Brain microvascular endothelial cell (primary cell): Measurements from ENCODE around the gene ADAMTSL2.

ENCODE experiments used
- DNase-seq: peaks from one replicate; pipeline ENCODE4 v3.0.0-alpha.2; 2020
- H3K27ac ChIP-seq: fragments of 250-450 bp; sonication (Bioruptor Pico); 2 replicates; pipeline ENCODE4 v1.5.1; 2020; ENCODE audit warnings: mild to moderate bottlenecking, moderate library complexity
- H3K27me3 ChIP-seq: fragments of 250-450 bp; sonication (Bioruptor Pico); replicated peaks from 2 replicates; pipeline ENCODE4 v1.5.1; 2020; ENCODE audit warnings: mild to moderate bottlenecking
- H3K36me3 ChIP-seq: fragments of 250-450 bp; sonication (Bioruptor Pico); replicated peaks from 2 replicates; pipeline ENCODE4 v1.5.1; 2020; ENCODE audit warnings: mild to moderate bottlenecking
- H3K4me3 ChIP-seq: 2 replicates; pipeline ENCODE4 v1.5.1; 2011; ENCODE audit warnings: low read depth, mild to moderate bottlenecking, control low read depth, low read length, moderate library complexity
- in situ Hi-C: cut with HindIII; loops from 2 replicates; pipeline ENCODE4 v1.10.0; 2017; ENCODE audit warnings: low sequenced_read_pairs, low pct_ligation_motif_present
- TF ChIP-seq, protein P1 (sequence below): IDR thresholded peaks from 2 replicates; pipeline ENCODE4 v1.5.1; 2011; ENCODE audit warnings: low read depth, mild to moderate bottlenecking, moderate library complexity, low read length, control low read depth, inconsistent platforms; ENCODE audit errors: missing control alignments

Gene ADAMTSL2

DNA sequence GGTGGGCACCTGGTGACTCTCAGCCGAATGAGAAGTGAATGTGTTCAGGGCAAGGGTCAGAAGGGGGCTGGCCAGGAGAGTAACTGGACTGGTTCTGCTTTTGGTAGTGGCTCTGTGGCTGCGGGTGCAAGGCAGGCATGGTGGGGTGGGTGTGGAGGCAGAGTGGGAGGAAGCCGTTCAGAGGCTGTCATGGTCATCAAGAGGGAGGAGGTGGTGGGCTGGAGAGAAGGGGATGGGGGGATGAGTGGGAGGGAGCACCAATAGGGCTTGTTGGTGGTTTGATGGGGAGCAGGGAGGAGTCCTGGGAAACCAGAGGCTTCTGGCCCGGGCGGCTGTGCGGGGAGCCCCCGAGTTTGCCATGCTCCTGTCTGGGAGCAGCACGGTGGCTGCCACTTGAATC is 61.4 kb downstream of the ADAMTSL2 start:
- TF ChIP-seq, protein P1, sequence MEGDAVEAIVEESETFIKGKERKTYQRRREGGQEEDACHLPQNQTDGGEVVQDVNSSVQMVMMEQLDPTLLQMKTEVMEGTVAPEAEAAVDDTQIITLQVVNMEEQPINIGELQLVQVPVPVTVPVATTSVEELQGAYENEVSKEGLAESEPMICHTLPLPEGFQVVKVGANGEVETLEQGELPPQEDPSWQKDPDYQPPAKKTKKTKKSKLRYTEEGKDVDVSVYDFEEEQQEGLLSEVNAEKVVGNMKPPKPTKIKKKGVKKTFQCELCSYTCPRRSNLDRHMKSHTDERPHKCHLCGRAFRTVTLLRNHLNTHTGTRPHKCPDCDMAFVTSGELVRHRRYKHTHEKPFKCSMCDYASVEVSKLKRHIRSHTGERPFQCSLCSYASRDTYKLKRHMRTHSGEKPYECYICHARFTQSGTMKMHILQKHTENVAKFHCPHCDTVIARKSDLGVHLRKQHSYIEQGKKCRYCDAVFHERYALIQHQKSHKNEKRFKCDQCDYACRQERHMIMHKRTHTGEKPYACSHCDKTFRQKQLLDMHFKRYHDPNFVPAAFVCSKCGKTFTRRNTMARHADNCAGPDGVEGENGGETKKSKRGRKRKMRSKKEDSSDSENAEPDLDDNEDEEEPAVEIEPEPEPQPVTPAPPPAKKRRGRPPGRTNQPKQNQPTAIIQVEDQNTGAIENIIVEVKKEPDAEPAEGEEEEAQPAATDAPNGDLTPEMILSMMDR, result no peak
- DNase-seq, result no peak
- Histone ChIP-seq H3K36me3 (no peaks in the 10 kb centered on the region), H3K27me3 (no peaks in the 10 kb centered on the region), H3K27ac (no peak overlapping the region), H3K4me3 (no peak overlapping the region)
- in situ Hi-C loops, result no loop called here

DNA sequence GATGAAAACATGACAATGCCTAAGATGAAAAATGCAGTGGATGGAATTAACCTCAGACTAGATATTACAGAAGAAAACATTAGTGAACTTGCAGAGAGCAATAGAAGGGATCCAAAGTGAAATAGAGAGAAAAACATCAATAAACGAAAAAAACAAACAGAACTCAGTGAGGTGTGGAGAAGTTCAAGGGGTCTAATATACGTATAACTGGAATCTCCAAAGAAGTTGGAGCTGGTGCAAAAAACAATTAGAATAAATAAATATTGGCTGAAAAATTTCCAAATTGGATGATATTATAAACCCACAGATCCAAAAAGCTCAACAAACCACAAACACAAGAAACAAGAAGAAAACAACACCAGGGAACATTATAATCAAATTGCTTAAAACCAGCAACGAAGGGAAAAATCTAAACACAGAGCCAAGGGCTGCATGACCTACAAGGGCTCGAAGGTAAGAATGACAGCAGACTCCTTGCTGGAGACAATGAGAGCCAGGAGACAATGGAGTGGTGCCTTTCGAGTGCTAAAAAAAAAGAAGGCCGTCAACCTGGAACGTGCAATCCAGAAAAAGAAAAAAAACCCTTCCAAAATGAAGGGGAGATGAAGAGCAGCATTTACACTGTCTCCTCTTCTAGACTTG is 62.9 kb downstream of the ADAMTSL2 start:
- H3K27ac ChIP-seq, result no peak overlapping the region

DNA sequence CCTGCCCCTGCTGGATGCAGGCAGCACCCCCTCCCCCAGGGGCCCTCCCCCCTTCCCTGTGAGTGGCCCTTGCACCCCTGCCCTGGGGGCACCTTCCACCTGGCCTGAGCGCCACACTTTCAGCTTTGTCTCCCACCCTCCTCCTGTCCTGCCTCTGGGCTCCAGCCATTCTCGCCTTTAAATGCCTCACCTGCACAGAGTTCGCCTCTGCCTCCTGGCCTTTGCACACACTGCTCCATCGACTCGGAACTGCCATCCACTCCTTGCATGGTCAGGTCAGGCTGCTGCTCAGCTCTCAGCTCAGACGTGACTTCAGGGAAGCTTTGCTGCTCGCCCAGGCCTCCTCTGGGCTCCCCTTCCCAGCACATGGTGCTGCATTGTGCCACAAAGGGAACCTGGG is 64.5 kb downstream of the ADAMTSL2 start:
- in situ Hi-C loops, result no loop called here
- DNase-seq, result no peak
- Histone ChIP-seq H3K4me3 (no peak overlapping the region), H3K36me3 (no peaks in the 10 kb centered on the region), H3K27ac (no peak overlapping the region), H3K27me3 (no peaks in the 10 kb centered on the region)
- TF ChIP-seq, protein P1, result no peak

More for the DNA sequence above, 62.9 kb downstream of the ADAMTSL2 start:
- no peak for DNase-seq
- Histone ChIP-seq H3K36me3 (no peaks in the 10 kb centered on the region), H3K27me3 (no peaks in the 10 kb centered on the region), H3K4me3 (no peak overlapping the region)
- TF ChIP-seq, protein P1, result no peak
- in situ Hi-C loops, result no loop called here

DNA sequence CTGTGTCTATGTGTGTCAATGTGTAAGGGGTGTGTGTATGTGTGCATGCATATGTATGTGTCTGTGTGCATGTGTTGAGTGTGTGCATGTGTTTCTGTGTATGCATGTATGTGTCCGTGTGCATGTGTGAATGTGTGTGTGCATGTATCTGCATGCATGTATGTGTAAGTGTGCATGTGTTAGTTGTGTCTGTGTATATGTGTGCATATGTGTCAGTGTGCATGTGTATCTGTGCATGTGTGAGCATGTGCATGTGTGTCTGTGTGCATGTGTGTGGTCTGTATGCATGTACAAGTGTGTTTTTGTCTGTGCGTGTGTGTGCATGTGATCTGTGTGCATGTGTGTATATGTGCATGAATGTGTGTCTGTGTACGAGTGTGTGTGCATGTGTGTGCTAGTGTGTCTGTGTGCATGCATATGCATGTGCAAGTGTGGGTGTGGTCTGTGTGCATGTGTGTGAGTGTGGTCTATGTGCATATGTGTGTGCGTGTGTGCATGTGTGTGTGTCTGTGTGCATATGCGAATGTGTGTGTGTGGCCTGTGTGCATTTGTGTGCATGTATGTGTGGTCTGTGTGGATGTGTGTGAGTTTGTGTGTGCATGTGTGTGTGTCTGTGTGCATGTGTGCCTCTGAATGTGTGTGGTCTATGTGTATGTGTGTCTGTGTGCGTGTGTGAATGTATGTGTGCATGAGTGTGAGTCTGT is 65.1 kb downstream of the ADAMTSL2 start:
- Histone ChIP-seq H3K27me3 (no peaks in the 10 kb centered on the region), H3K4me3 (no peak overlapping the region), H3K27ac (no peak overlapping the region), H3K36me3 (no peaks in the 10 kb centered on the region)
- TF ChIP-seq, protein P1, result no peak
- in situ Hi-C loops, result no loop called here
- DNase-seq, result no peak

DNA sequence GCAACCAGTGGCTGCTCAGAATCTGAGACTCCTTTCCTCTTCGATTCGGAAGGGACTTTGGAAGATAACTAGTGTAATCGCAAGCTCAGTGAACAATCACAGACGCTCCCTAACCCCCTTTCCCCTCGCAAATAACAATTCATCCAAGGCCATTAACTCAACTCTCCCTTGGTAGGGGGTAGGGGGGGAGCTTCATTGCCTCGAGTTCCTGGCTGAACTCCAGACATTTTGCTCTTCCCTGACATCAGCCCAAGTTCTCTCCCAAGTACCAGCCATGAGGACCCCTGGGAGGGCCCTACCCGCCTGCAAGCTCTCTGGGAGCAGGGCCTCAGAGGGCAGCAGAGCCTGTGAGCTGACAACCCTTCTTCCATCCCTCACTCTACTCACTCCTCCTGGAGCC is 66.2 kb downstream of the ADAMTSL2 start:
- TF ChIP-seq, protein P1, result no peak
- no peaks in the 10 kb centered on the region for H3K27me3 ChIP-seq
- no peaks in the 10 kb centered on the region for H3K36me3 ChIP-seq
- H3K4me3 ChIP-seq, result no peak overlapping the region
- DNase-seq, result no peak
- H3K27ac ChIP-seq, result no peak overlapping the region
- in situ Hi-C loops, result no loop called here
